ENCODE data around the gene ATG4D. TPM values are rescaled to one million over a fixed set of nuclear protein-coding genes. Genes with fewer than 3 reads are reported as not detected.

ATG4D gene
- polyA plus RNA-seq, 1 experiment: 13.0 TPM

DNA sequence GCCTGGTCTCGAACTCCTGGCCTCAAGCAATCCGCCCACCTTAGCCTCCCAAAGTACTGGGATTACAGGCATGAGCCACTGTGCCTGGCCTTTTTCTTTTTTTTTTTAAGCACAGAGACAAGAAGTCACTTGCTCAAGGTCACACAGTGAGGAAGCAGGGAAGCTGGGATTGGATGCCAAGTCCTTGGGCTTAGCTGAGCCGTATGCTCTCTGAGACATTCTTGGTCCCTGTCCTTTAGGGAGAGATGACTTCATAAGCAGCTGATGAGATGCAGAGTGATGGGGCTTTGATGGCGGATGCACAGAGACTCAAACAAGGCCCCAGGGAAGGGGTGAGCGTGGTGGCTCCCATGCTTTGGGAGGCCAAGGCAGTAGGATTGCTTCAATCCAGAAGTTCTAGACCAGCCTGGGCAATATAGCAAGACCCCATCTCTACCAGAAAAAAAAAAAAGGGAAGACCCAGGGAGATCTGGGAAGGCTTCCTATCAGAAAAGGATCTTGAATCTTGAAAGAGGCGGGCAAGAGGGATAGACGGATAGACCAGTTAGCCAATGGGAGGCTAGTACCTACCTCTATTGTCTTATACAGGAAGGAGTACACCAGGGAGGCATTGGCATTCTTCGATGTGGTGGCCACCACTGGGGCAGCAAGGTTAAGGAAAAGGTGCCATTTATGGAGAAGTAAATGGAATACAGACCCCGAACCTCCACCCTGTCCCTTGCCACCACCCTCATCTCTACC lies 39.5 kb downstream of the ATG4D start:
- POLR2A ChIA-PET: no interaction called here
- Histone ChIP-seq H3K4me3 (ENCODE audit: low read depth, low read length) (no peak overlapping the region), H3K36me3 (ENCODE audit: control insufficient read depth, insufficient read depth, low read length) (no peaks in the 10 kb centered on the region), H3K27me3 (ENCODE audit: control insufficient read depth, insufficient read depth, low read length) (peaks cover 7% of the 10 kb centered on the region)
- CTCF ChIA-PET: interaction anchor here (1.0 to 12.5 kb wide), 3 partner anchors 9 to 61 kb away, joined by 3 to 374 read pairs (median 54); no protein-coding TSS in a partner anchor
- TF ChIP-seq, protein P1, sequence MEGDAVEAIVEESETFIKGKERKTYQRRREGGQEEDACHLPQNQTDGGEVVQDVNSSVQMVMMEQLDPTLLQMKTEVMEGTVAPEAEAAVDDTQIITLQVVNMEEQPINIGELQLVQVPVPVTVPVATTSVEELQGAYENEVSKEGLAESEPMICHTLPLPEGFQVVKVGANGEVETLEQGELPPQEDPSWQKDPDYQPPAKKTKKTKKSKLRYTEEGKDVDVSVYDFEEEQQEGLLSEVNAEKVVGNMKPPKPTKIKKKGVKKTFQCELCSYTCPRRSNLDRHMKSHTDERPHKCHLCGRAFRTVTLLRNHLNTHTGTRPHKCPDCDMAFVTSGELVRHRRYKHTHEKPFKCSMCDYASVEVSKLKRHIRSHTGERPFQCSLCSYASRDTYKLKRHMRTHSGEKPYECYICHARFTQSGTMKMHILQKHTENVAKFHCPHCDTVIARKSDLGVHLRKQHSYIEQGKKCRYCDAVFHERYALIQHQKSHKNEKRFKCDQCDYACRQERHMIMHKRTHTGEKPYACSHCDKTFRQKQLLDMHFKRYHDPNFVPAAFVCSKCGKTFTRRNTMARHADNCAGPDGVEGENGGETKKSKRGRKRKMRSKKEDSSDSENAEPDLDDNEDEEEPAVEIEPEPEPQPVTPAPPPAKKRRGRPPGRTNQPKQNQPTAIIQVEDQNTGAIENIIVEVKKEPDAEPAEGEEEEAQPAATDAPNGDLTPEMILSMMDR (IDR thresholded peaks at IDR 0.05; ENCODE audit: insufficient read depth, low read depth, low read length): no peak
- no peak for DNase-seq (ENCODE audit: low read depth)

DNA sequence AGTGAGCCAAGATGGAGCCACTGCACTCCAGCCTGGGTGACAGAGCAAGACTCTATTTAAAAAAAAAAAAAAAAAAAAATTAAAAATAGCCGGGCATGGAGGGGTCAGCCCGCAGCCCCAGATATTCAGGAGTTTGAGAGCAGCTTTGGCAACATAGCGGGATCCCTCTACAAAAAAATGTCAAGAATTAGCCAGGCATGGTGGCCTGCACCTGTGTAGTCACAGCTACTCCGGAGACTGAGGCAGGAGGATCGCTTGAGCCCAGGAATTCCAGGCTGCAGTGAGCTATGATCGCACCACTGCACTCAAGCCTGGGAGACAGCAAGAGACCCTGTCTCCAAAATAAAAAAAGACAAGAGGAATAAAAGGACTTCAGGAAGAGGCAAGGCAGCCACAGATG lies 42.7 kb downstream of the ATG4D start:
- ChIA-PET CTCF (interaction anchor here (12.5 kb wide), 1 partner anchor 58 kb away, joined by 374 read pairs; no protein-coding TSS in a partner anchor), POLR2A (no interaction called here)
- Histone ChIP-seq H3K36me3 (ENCODE audit: control insufficient read depth, insufficient read depth, low read length) (no peaks in the 10 kb centered on the region), H3K27me3 (ENCODE audit: control insufficient read depth, insufficient read depth, low read length) (peaks cover 7% of the 10 kb centered on the region), H3K4me3 (ENCODE audit: low read depth, low read length) (no peak overlapping the region)
- TF ChIP-seq, protein P1 (IDR thresholded peaks at IDR 0.05; ENCODE audit: insufficient read depth, low read depth, low read length): no peak
- DNase-seq (ENCODE audit: low read depth): no peak

DNA sequence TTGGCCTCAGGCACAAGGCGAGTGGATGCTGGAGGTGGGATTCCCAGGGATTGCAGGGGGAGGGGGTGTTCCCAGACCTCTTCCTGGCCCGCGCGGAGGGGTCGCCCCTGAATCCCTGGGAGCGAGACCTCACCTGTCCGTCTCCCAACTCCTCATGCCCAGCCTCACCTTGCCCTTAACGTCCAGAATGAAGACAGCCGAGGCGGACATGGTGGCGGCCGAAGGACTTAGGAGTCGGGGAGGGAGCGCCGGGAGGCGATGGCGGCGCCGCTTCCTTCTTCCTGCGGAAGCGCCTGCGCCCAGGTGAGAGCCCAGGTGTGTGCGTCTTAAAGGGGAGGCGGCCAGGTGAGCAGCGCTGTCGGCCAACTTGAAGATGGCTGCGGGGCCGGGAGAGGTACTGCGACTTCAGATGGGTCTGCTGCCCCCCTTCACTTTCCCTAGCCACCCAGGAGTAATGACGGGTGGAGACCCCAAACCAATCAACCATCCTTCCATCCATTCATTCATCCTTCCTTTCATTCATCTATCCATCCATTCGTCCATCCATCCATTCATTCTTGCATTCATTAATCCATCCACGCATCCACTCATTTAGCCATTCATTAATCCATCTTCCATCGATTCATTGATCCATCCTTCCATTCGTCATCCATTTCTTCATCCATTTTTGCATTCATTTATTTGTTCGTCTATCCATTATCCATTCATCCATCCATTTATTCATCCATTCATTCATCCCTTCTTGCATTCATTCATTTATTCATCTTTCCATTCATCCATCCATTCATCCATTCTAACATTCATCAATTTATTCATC lies 43.5 kb downstream of the ATG4D start, which contains the start of gene AP1M2:
AP1M2 (minus strand) TSS at position 291 of the 817 bp plus-strand sequence; CDS start at position 210, 81 bp downstream.
- no peaks in the 10 kb centered on the region for H3K36me3 ChIP-seq (ENCODE audit: control insufficient read depth, insufficient read depth, low read length)
- DNase-seq (ENCODE audit: low read depth): no peak
- no peak within 1 kb of the TSS for H3K4me3 ChIP-seq (ENCODE audit: low read depth, low read length)
- ChIA-PET POLR2A (no interaction called here), CTCF (interaction anchor here (12.5 kb wide), 1 partner anchor 57 kb away, joined by 374 read pairs; no protein-coding TSS in a partner anchor)
- H3K27me3 ChIP-seq (ENCODE audit: control insufficient read depth, insufficient read depth, low read length): peaks cover 7% of the 10 kb centered on the region
- TF ChIP-seq, protein P1 (IDR thresholded peaks at IDR 0.05; ENCODE audit: insufficient read depth, low read depth, low read length): no peak

DNA sequence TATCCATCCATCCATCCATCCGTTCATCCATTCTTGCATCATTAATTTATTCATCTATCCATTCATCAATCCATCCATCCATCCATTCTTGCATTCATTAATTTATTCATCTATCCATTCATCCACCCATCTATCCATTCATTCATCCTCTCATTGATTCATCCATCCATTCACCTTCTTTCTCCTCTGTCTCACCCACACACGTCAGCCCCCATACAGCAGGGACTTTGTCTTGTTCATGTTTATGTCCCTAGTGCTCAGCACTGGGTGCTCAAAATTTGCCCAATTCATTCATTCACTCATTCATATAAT lies 44.1 kb downstream of the ATG4D start:
- TF ChIP-seq, protein P1 (IDR thresholded peaks at IDR 0.05; ENCODE audit: insufficient read depth, low read depth, low read length): no peak
- Histone ChIP-seq H3K27me3 (ENCODE audit: control insufficient read depth, insufficient read depth, low read length) (peaks cover 7% of the 10 kb centered on the region), H3K4me3 (ENCODE audit: low read depth, low read length) (no peak overlapping the region), H3K36me3 (ENCODE audit: control insufficient read depth, insufficient read depth, low read length) (no peaks in the 10 kb centered on the region)
- CTCF ChIA-PET: interaction anchor here (5.0 kb wide), 1 partner anchor 57 kb away, joined by 33 read pairs; no protein-coding TSS in a partner anchor
- DNase-seq (ENCODE audit: low read depth): no peak
- POLR2A ChIA-PET: no interaction called here

DNA sequence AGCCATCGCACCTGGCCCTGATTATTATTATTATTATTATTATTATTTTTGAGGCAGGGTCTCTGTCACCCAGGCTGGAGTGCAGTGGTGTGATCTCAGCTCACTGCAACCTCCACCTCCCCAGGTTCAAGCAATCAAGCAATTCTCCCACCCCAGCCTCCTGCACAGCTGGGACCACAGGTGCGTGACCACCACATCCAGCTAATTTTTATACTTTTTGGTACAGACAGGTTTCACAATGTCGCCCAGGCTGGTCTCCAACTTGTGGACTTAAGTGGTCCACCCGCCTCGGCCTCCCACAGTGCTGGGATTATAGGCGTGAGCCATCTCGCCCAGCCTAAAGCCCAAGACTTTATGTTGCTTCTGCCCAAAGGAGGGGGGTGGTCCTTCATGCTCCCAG lies 49.4 kb downstream of the ATG4D start:
- DNase-seq (ENCODE audit: low read depth): no peak
- Histone ChIP-seq H3K4me3 (ENCODE audit: low read depth, low read length) (no peak overlapping the region), H3K36me3 (ENCODE audit: control insufficient read depth, insufficient read depth, low read length) (no peaks in the 10 kb centered on the region), H3K27me3 (ENCODE audit: control insufficient read depth, insufficient read depth, low read length) (no peaks in the 10 kb centered on the region; the same call in 1 of the 2 replicates)
- POLR2A ChIA-PET: no interaction called here
- CTCF ChIA-PET: interaction anchor here (1.2 to 7.0 kb wide), 2 partner anchors 12 to 22 kb away, joined by 5 to 54 read pairs; no protein-coding TSS in a partner anchor
- TF ChIP-seq, protein P1 (IDR thresholded peaks at IDR 0.05; ENCODE audit: insufficient read depth, low read depth, low read length): no peak

Measured in BJ (cell line).